ENCODE data around the gene NPB.

NPB gene

GRCh38 chr17:81942167-81942553, 40.1 kb downstream of the NPB start:
- DNase-seq, result no peak

DNA sequence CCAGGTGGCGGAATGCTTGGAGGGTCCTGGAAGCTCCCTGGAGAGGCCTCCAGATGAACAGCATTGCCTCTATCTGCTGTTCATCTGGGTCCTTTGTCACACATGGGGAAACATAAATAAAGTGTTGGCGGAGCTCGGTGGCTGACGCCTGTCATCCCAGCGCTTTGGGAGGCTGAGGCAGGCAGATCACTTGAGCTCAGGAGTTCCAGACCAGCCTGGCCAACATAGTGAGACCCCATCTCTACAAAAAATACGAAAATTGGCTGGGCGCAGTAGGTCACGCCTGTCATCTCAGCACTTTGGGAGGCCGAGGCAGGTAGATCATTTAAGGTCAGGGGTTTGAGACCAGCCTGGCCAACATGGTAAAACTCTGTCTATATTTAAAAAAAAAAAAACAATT, 42.8 kb downstream of the NPB start:
- DNase-seq, result no peak

DNA sequence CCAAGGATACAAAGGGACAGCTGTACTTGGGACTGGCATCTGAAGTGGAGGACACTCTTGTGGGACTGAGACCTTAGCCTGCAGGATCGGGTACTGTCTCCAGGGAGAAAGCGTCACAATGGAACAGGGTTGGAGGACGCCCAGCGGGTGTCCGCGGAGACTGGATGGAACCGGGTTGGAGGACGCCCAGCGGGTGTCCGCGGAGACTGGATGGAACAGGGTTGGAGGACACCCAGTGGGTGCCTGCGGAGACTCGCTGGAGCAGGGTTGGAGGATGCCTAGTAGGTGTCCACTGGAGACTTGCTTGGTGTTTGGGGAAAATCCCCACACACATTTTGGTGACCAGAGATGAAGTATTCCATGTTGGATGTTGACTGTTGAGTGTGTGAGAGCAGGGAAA, 45.2 kb downstream of the NPB start, which contains the start of gene MYADML2:
MYADML2 (minus strand) TSS at position 45 of the 400 bp plus-strand sequence. CDS start 5,492 bp downstream, outside the sequence.
- no peak for DNase-seq

DNA sequence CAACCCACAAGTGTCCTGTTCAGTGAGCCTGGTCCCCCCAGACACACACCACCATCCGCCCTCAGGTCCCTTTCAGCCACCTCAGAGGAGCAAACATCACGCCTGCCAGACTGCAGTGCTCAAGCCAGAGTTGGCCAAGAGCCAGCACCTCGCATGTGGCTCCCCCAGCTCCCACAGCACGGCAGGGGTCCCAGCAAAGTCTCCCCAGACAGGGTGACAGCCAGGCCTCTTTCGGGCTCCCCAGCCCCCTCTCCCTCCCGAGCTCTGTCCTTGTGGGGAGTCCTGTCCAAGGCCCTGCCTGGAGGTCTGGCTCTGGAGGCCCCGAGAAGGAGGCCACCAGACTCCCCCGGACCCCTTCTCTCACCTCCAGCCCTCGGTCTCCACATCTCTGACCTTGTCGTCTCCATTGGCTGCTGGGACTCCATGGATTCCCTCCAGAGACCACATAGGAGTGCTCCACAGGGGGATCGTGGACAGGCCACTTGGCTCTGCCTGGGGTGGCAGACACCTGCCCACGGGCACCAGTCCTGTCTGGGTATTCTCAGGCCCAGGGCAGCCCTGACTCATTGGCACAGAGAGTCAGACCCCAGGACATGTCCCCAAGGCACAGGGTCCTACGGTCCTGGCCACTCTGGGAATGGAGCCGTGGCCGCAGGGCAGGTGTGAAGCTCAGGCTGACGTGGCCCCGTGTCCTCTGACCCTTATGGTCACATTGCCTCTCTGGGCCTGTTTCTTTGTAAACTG, 46.8 kb downstream of the NPB start:
- no peak for DNase-seq

- DNase-seq, result no peak
Observed at GRCh38 chr17:81950501-81950900, 48.5 kb downstream of the NPB start.

GRCh38 chr17:81951785-81952684, 50.0 kb downstream of the NPB start:
- DNase-seq, result no peak

All from bone marrow (tissue), 2 donors.